ENCODE measurements around the gene PFDN1.

DNA sequence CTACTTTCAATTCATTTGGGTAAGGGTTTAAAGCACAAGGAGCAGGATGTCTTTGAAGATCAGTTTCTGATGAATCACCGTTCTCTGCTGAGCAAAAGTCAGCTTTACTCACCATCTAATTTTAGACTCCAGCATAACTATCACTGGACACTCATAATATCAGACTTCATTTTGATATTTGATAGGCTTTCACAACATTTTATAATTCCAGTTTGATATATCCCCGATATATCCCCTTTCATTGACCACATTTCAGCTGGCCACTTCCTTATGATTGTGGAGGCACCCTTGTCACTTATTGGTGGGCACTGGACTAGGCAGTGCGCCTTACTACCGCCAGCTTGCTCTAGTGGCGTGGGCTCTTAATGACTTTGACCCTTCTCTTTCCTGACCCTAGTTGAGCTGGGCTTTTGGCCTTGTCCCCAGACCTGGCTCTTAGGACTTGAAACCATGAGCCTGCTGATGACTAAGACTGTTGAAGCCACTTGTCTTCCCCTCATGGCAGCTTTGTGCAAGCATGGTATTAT is 81.1 kb downstream of the PFDN1 start:
- TF ChIP-seq, protein P1, sequence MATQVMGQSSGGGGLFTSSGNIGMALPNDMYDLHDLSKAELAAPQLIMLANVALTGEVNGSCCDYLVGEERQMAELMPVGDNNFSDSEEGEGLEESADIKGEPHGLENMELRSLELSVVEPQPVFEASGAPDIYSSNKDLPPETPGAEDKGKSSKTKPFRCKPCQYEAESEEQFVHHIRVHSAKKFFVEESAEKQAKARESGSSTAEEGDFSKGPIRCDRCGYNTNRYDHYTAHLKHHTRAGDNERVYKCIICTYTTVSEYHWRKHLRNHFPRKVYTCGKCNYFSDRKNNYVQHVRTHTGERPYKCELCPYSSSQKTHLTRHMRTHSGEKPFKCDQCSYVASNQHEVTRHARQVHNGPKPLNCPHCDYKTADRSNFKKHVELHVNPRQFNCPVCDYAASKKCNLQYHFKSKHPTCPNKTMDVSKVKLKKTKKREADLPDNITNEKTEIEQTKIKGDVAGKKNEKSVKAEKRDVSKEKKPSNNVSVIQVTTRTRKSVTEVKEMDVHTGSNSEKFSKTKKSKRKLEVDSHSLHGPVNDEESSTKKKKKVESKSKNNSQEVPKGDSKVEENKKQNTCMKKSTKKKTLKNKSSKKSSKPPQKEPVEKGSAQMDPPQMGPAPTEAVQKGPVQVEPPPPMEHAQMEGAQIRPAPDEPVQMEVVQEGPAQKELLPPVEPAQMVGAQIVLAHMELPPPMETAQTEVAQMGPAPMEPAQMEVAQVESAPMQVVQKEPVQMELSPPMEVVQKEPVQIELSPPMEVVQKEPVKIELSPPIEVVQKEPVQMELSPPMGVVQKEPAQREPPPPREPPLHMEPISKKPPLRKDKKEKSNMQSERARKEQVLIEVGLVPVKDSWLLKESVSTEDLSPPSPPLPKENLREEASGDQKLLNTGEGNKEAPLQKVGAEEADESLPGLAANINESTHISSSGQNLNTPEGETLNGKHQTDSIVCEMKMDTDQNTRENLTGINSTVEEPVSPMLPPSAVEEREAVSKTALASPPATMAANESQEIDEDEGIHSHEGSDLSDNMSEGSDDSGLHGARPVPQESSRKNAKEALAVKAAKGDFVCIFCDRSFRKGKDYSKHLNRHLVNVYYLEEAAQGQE (IDR thresholded peaks at IDR 0.05; ENCODE audit: insufficient read depth in 1 of 2, low read depth in 2 of 2, low read length in 1 of 2) = no peak
- TF ChIP-seq, protein P2, sequence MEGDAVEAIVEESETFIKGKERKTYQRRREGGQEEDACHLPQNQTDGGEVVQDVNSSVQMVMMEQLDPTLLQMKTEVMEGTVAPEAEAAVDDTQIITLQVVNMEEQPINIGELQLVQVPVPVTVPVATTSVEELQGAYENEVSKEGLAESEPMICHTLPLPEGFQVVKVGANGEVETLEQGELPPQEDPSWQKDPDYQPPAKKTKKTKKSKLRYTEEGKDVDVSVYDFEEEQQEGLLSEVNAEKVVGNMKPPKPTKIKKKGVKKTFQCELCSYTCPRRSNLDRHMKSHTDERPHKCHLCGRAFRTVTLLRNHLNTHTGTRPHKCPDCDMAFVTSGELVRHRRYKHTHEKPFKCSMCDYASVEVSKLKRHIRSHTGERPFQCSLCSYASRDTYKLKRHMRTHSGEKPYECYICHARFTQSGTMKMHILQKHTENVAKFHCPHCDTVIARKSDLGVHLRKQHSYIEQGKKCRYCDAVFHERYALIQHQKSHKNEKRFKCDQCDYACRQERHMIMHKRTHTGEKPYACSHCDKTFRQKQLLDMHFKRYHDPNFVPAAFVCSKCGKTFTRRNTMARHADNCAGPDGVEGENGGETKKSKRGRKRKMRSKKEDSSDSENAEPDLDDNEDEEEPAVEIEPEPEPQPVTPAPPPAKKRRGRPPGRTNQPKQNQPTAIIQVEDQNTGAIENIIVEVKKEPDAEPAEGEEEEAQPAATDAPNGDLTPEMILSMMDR (IDR thresholded peaks at IDR 0.05) = no peak
- no peak for TF ChIP-seq POLR2AphosphoS5 (IDR thresholded peaks at IDR 0.05; ENCODE audit: low read depth, low read length)
